Measurements from ENCODE around the gene TRABD2A.

The TRABD2A gene

DNA sequence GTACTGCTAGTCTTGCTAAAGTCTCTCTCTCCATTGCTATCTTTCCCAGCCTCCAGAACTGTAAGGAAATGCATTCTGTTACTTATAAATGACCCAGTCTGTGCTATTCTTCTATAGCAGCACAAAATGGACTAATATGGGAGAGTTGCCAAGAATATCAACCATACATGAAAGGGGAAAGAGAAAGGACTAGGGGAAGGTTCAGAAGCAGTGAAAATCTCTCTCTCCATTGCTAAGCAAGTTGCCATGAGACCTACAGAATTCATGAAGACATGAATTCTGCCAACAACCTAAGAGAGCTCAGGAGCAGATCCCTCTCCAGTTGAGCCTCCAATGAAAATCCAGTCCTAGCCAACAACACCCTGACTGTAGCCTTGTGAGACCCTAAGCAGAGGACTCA lies 3.6 kb upstream of the TRABD2A start:
- peak; percentile 61 for DNase-seq (ENCODE audit: low read depth)
- TF ChIP-seq, protein P1, sequence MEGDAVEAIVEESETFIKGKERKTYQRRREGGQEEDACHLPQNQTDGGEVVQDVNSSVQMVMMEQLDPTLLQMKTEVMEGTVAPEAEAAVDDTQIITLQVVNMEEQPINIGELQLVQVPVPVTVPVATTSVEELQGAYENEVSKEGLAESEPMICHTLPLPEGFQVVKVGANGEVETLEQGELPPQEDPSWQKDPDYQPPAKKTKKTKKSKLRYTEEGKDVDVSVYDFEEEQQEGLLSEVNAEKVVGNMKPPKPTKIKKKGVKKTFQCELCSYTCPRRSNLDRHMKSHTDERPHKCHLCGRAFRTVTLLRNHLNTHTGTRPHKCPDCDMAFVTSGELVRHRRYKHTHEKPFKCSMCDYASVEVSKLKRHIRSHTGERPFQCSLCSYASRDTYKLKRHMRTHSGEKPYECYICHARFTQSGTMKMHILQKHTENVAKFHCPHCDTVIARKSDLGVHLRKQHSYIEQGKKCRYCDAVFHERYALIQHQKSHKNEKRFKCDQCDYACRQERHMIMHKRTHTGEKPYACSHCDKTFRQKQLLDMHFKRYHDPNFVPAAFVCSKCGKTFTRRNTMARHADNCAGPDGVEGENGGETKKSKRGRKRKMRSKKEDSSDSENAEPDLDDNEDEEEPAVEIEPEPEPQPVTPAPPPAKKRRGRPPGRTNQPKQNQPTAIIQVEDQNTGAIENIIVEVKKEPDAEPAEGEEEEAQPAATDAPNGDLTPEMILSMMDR (conservative IDR thresholded peaks at IDR 0.05; ENCODE audit: low read depth, low read length) = no peak
- no peak overlapping the region for H3K4me3 ChIP-seq (ENCODE audit: low read depth, low read length)

DNA sequence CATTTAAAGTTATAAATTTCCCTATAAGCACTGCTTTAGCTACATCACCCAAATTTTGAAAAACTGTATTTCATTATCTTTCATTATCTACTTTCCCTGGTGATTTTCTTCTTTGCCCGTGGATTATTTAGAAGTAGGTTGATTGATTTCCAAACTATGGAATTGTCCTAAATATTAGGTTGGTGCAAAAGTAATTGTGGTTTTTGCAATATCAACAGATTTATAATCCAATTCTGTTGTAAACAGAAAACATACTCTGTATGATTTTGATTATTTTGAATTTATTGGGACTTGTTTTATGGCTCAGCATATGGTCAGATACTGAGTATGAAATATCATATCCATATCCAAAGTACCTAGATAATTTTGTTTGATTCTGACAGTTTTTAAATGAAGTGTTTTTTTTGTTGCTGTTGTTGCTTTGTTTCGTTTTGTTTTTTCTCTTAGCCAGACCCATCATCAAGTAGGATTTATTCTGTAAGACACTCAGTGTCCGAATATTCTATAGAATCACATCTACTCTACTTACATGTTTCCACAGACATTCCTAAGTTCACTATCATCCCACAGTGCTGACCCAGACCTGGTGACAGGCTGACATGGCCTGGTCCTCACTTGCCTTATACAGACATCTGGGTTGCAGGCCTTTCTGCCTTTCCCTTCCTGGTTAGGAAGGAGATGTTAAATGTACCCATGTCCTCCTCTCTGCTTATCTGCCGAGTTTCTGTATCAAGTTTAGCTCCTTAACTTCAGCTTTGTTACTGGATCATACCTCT lies 2.1 kb upstream of the TRABD2A start:
- DNase-seq (ENCODE audit: low read depth) = no peak
- TF ChIP-seq, protein P1 (conservative IDR thresholded peaks at IDR 0.05; ENCODE audit: low read depth, low read length) = no peak
- no peak overlapping the region for H3K4me3 ChIP-seq (ENCODE audit: low read depth, low read length)

DNA sequence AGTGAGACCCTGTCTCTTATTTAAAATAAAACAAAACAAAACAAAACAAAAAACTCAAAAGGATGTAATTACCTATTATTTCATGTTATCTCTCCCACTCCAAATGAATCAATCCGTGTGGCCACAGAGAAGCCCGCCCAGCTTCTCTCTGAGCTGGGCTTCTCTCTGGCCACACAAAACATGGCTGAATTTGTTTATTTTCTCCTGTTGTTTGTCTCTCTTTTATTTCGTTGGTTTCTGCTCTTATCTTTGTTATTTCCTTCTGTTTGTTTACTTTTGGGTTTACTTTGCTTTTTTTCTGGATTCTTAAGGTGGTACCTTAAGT lies 1.5 kb upstream of the TRABD2A start:
- no peak overlapping the region for H3K4me3 ChIP-seq (ENCODE audit: low read depth, low read length)
- TF ChIP-seq, protein P1 (conservative IDR thresholded peaks at IDR 0.05; ENCODE audit: low read depth, low read length) = no peak
- DNase-seq (ENCODE audit: low read depth) = no peak

DNA sequence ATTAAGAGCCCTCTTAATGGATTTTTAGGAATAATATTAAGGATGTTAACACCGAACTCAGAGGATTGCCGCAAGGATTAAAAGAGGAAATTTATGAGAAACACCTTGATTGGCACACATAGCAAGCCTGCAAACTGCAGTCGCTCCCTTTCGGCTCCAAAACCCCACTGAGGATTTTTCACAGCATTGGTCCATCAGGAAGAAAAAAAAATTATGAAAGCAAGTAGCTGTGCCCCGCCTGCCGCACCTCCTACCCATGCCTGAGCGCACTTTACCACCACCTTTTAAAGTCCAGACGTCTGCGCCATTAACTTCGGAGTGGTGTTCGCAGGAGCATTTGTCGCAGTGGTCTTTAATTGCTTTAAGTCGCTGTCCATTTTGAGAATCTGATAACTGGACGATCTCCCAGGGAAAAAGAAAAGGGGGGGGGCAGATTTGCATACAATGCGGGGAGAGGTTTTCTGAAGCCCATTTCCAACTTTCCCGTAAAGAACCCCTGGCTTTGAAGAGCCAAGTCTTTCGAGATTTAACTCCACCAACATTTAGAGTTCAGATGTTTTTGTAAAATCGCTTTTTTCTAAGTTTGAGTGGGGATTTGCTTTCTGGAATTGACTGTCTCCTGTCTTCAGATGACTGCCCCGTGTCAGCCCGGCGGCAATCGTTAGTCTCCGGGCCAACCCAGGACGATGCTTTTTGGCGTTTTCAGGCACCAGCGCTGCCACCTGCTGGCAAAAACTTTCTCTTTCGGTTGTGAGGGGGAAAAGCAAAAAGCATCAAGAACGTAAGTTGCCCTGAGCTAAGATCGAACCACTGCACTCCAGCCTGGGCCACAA lies 913 bp upstream of the TRABD2A start:
- DNase-seq (ENCODE audit: low read depth) = peak; percentile 88
- H3K4me3 ChIP-seq (ENCODE audit: low read depth, low read length) = peak overlapping the region; percentile 61
- TF ChIP-seq, protein P1 (conservative IDR thresholded peaks at IDR 0.05; ENCODE audit: low read depth, low read length) = peak; percentile 83

DNA sequence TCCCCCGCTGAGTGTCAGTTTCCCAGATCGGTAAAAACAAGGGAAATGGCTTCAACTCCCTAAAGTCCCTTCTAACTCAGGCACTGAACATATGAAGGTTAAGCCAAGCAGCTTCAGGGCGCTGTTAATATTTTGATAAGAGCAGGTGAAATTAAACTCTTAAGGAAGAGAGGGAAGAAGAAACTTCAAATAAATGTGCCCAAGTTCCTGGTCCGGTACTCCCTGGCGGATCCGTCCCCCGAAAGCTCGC lies 564 bp downstream of the TRABD2A start:
- TF ChIP-seq, protein P1 (conservative IDR thresholded peaks at IDR 0.05; ENCODE audit: low read depth, low read length) = no peak
- DNase-seq (ENCODE audit: low read depth) = no peak
- peak overlapping the region; percentile 61 for H3K4me3 ChIP-seq (ENCODE audit: low read depth, low read length)

DNA sequence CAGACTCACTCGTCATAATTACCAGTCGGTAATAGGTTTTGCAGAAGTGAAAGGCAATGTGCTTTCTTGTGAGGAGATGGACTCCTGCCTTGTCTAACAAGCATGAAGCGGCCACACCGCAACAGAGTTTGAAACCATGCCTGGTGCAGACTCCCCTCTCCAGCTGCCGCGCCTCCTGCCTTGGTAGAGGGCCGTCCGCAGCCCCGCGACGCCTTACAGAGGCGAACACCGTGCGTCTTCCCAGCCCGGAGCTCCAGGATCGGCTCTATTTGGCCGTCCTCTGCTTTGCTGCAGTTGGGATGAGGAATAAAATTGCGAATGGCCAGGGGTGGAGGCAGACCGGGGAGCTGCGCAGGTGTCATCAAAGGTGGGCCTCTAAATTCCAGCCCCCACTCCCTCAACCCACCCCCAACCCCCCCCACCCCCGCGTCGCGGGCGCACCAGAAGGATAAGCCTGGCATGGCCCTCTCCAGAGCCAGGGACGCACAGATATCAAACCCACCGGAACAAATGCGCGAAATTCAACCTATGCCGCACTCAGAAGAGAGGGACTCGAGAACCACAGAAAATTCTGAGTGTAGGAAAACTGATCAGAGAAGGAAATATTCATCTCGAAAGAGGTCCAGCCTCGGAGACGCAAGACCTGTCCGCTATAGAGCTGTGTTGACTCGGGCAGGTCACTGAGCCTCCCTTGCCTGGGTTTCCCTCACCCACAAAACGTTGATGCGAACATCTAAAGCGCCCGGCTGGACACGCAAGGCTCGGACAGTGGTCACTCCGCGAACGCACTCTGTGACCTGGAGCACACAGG lies 1.1 kb downstream of the TRABD2A start:
- TF ChIP-seq, protein P1 (conservative IDR thresholded peaks at IDR 0.05; ENCODE audit: low read depth, low read length) = no peak
- H3K4me3 ChIP-seq (ENCODE audit: low read depth, low read length) = peak overlapping the region; percentile 61
- no peak for DNase-seq (ENCODE audit: low read depth)

Measured in choroid plexus epithelial cell (primary cell).